B cell (primary cell): ENCODE data around the gene IFNA1.

Source experiments
- EZH2 ChIP-seq: IDR thresholded peaks from 2 replicates; pipeline ENCODE4 v1.6.1; 2012; ENCODE audit warnings: borderline replicate concordance, low read depth, mild to moderate bottlenecking, moderate library complexity, low read length; ENCODE audit not compliant: insufficient read depth, poor library complexity, severe bottlenecking
- TF ChIP-seq, protein P1 (sequence below): fragments of 200-600 bp; IDR thresholded peaks from one replicate; pipeline ENCODE4 v1.8.0; 2022; ENCODE audit warnings: antibody characterized with exemption, mild to moderate bottlenecking

GRCh38 chr9:21465859-21466518 is 25.8 kb downstream of the IFNA1 start:
- TF ChIP-seq, protein P1, sequence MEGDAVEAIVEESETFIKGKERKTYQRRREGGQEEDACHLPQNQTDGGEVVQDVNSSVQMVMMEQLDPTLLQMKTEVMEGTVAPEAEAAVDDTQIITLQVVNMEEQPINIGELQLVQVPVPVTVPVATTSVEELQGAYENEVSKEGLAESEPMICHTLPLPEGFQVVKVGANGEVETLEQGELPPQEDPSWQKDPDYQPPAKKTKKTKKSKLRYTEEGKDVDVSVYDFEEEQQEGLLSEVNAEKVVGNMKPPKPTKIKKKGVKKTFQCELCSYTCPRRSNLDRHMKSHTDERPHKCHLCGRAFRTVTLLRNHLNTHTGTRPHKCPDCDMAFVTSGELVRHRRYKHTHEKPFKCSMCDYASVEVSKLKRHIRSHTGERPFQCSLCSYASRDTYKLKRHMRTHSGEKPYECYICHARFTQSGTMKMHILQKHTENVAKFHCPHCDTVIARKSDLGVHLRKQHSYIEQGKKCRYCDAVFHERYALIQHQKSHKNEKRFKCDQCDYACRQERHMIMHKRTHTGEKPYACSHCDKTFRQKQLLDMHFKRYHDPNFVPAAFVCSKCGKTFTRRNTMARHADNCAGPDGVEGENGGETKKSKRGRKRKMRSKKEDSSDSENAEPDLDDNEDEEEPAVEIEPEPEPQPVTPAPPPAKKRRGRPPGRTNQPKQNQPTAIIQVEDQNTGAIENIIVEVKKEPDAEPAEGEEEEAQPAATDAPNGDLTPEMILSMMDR: peak; percentile 54
- TF ChIP-seq EZH2: no peak
